Astrocyte of the spinal cord (primary cell): Measurements from ENCODE around the gene RAB13.

ENCODE experiments used
- DNase-seq: peaks from one replicate; pipeline ENCODE4 v3.0.0; 2011; ENCODE audit warnings: low read depth, low spot score
- H3K4me3 ChIP-seq: 2 replicates; pipeline ENCODE4 v1.5.1; 2011; ENCODE audit warnings: low read depth, mild to moderate bottlenecking, low read length, moderate library complexity
- CTCF ChIP-seq: IDR thresholded peaks from 2 replicates; pipeline ENCODE4 v1.5.1; 2012; ENCODE audit warnings: low read depth, mild to moderate bottlenecking, low read length, inconsistent platforms
- in situ Hi-C: cut with HindIII; loops from 2 replicates; pipeline ENCODE4 v1.10.0; 2017; ENCODE audit warnings: low sequenced_read_pairs

The RAB13 gene

DNA sequence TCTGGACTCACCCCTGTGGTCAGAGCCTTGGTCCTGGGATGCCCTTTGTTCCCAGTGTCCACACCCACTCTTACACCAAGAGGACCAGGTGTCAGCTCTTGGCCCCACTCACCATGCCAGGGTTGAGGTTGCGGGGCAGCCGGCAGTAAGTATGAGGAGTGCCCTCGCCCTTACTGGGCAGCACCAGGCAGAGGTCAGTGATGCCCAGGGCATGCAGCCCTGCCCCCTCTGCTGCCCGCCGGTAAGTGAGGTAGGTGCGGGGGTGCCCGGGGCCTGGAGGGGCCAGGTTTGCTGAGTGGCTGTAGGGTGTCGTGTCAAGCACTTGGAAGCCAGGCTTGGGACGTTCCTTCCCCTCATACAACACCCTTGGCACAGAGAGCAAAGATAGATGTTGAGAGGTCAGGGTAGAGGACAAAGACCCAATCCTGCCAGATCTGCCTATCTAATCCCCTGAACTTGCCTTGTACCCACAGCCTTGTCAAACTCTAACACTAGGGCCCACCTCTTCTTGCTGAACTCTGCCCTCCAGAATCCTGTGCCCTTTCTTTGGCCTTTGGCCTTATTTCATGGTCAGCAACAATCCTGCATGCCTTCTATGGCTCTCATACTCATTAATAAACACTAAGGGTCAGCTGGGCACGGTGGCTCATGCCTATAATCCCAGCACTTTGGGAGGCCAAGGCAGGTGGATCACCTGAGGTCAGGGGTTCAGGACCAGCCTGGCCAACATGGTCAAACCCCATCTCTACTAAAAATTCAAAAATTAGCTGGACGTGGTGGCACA lies 43.2 kb downstream of the RAB13 start:
- H3K4me3 ChIP-seq, result no peak overlapping the region
- no peak for TF ChIP-seq CTCF
- no peak for DNase-seq
- in situ Hi-C loops, result no loop called here

- in situ Hi-C loops, result no loop called here
- TF ChIP-seq CTCF, result no peak
- DNase-seq, result no peak
- H3K4me3 ChIP-seq, result no peak overlapping the region
These were observed 44.1 kb downstream of the RAB13 start for GRCh38 chr1:153941826-153942725.

- TF ChIP-seq CTCF, result no peak
- H3K4me3 ChIP-seq, result no peak overlapping the region
- in situ Hi-C loops, result no loop called here
- DNase-seq, result no peak
These were observed 45.4 kb downstream of the RAB13 start for GRCh38 chr1:153940756-153941155.

- in situ Hi-C loops, result no loop called here
- no peak for DNase-seq
- no peak overlapping the region for H3K4me3 ChIP-seq
- no peak for TF ChIP-seq CTCF
These were observed 46.7 kb downstream of the RAB13 start for GRCh38 chr1:153939476-153939875.

- in situ Hi-C loops, result no loop called here
- no peak for TF ChIP-seq CTCF
- no peak for DNase-seq
- no peak overlapping the region for H3K4me3 ChIP-seq
These were observed 47.1 kb downstream of the RAB13 start for GRCh38 chr1:153938996-153939395.

GRCh38 chr1:153937331-153937730 lies 48.8 kb downstream of the RAB13 start:
- H3K4me3 ChIP-seq, result no peak overlapping the region
- DNase-seq, result no peak
- in situ Hi-C loops, result no loop called here
- TF ChIP-seq CTCF, result no peak
